Uterus (tissue), 2 donors: ENCODE results near the gene C12orf43.

Experiments used
- CTCF ChIP-seq, 4 experiments: fragments of 200-600 bp in 2 of 4; fragments of 450-650 bp in 2 of 4; sonication (generic) in 2 of 4; IDR thresholded peaks; one replicate each; pipeline ENCODE4 v1.5.1; 2016 to 2019; ENCODE audit warnings: antibody characterized with exemption in 4 of 4, mild to moderate bottlenecking in 2 of 4, moderate library complexity in 1 of 4
- POLR2A ChIP-seq, 2 donors: fragments of 450-650 bp; IDR thresholded peaks; one replicate each; pipeline ENCODE4 v1.6.1; 2016; ENCODE audit warnings: antibody characterized with exemption in 2 of 2, mild to moderate bottlenecking in 1 of 2, moderate library complexity in 1 of 2

- TF ChIP-seq CTCF (IDR thresholded peaks at IDR 0.05) = no peak
- TF ChIP-seq POLR2A (IDR thresholded peaks at IDR 0.05) = no peak
These were observed 17.5 kb upstream of the C12orf43 start for GRCh38 chr12:121033625-121034349.
